GM19468 (cell line): ENCODE measurements around the gene IL10RA.
"Not testable (repeated sequence)": the region's sequence is repeated elsewhere in the genome, so short reads cannot be mapped to it uniquely, and the experiment has no call there.

Source experiments
- ATAC-seq: cut with Tn5 transposase; IDR thresholded peaks from one replicate; pipeline ENCODE4 v1.9.1; 2021; ENCODE audit warnings: mild to moderate bottlenecking, moderate library complexity, moderate number of reproducible peaks; ENCODE audit not compliant: unreplicated experiment; ENCODE audit errors: extremely low read depth

IL10RA gene

DNA sequence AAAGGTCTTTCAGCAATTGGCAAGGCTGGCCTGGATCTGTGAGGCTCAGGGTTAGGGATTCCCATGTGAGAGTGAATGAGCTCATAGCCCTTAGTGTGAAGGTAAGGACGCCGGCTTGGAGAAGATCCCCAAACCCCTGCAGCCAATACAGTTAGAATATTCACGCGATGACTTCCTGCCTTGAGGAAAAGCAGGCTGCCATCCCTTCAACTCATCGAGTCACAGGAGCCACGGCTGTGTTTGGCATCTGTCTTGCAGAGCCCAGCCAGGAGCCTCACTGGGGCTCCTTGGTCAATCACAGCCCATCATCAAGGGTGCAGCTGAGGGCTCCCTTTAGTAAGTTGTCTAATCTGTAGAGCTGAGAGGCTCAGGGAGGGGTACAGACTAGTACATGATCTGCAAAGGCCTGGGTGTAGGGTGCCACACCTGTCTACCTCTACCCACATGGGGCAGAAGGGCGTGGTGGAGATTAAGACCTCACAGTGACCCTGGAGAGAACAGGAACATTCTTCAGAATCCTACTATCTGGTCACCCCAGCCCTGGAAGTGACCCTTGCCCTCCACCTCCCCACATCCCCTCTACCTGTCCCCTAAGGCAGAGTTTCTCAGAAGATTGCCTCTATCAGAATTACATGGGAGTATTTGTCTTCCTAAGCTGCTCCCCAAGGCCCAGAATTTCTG is 18.5 kb downstream of the IL10RA start:
- ATAC-seq, result no peak

DNA sequence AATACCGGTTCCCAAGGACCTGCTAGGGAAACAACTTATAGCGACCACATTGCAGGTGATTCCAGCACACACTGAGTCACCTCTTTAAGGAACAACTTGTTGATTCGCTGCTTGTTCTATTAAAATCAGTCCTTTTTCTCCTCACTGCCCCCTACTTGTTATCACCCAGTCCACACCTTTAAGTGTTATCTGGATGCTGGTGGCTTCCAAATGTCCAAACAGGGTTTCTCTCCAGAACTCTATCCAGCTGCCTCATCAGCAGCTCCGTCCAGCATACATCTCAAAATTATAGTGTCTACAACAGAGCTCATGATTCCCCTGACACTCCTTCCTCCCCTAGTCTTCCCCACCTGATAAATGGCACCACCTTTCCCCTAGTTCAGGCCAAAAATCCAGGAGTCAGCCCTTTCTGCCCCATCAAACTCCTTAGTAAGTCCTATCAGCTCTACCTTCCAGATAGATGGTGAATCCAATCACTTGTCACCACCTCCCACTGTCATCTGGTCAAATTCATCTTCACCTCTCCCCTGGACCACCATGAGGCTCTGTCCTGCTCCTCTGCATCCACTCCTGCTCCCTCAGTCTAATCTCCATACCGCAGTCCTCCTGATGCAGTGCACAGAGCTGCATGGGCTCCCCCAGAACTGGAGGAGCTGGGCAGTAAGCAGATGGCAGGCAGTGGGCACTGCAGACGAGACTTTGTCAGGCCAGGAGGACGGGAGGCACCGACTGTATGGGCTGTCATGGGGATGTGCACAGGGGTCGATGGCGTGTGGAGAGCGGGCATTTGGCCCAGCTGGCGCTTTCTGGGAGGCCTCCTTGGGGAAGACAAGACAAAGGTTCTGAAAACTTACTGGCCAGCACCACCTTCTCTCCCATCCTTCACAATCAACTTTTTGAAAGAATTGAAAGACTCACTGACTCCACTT is 19.3 kb downstream of the IL10RA start:
- no peak for ATAC-seq

- no peak for ATAC-seq
These were observed 19.9 kb downstream of the IL10RA start for GRCh38 chr11:118006153-118006534.

DNA sequence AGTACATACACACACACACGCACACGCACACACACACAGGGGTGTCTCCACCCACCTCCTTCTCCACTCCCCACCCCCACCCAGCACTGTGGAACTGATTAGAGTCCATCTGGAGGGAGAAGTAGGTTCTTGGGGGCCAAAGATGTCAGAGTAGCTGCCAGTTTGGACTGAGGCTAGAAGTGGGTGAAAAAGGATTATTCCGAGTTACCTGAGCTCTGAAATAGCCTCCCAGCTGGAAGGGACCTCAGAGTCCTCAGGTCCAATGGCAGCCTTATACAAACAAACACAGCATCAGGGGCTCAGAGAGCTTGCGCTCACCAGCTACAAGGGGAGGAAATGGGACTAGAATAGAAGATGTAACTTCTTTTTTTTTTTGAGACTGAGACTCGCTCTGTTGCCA is 20.8 kb downstream of the IL10RA start:
- no peak for ATAC-seq

DNA sequence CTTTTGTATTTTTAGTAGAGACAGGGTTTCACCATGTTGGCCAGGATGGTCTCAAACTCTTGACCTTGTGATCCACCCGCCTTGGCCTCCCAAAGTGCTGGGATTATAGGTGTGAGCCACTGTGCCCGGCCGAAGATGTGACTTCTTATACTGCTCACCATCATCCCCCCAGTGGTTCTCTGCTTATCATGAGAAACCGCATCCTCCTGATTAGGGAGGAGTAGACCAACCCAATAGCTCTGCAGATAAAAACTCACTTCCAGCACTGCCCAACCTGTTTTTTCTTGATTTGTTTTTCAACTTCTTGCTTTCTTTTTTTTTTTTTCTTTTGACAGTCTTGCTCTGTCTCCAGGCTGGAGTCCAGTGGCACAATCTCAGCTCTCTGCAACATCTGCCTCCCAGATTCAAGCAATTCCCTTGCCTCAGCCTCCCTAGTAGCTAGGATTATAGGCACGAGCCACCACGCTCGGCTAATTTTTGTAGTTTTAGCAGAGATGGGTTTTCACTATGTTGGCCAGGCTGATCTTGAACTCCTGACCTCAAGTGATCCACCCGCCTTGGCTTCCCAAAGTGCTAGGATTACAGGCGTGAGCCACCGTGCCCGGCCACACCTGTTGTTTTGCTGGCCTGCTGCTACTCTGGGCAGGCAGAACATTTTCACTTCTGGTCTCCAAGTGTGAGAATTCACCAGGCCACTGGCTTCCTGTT is 21.5 kb downstream of the IL10RA start:
- not testable (repeated sequence) for ATAC-seq

- no peak for ATAC-seq
These were observed 22.2 kb downstream of the IL10RA start for GRCh38 chr11:118008271-118008911.

- no peak for ATAC-seq
These were observed 23.9 kb downstream of the IL10RA start for GRCh38 chr11:118009864-118010737.

DNA sequence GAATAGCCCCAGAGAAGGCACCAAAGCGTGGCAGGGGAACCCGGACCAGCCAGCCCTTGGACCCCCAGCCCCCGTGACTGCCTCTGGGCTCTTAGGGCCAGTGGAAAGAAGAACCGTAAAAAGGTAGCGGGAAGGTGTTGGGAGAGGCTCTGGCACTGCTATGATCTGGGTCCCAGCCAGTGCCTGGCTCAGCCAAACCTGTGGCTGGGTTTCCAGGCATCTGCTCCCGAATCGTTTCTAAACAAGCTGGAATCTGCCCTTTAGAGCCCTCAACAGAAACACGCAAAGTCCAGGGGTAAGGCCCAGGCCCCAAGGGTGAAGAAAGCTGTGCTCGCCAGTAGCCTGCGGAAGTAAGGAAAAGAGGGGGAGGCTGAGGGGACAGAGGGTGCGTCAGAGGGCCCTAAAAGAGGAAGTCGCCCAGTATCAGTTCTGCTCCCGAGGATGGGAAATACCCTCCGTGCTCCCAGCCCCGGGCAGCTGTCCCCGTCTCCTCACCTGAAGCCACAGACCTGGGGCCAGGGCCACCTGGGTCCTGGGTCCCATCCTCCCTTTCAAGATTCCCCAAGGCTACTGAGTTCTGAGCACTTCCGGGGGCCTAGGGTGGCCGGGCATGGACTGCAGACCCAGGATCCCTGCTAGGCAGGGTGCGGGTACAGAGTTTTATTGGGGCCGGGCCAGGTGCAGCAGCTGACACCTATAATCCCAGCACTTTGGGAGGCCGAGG is 24.7 kb downstream of the IL10RA start:
- no peak for ATAC-seq

- ATAC-seq, result no peak
These were observed 26.0 kb downstream of the IL10RA start for GRCh38 chr11:118012083-118012669.

- ATAC-seq, result no peak
These were observed 27.8 kb downstream of the IL10RA start for GRCh38 chr11:118014022-118014421.

DNA sequence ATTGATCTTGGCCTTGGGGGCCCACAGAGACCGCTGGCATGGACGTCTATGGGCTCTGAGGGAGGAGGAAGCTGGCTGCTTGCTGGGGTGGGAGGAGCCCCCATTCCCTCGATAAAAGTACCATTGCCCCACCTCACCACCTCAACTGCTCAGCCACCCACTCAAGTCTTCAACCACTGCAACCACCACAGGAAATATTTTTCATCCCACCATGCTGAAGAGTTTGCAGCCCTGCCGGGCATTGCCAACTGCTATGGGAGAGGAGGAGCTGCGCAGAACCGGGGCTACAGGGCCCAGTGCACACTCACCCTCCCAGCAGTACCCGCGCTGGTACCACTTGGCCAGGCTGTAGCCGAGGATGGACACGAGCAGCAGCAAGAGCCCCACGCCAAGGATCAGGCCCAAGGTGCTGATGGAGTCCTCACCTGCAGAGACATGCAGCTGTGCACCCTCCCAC is 29.2 kb downstream of the IL10RA start:
- no peak for ATAC-seq

GRCh38 chr11:118016104-118016503 is 29.9 kb downstream of the IL10RA start:
- no peak for ATAC-seq

GRCh38 chr11:118017111-118017510 is 30.9 kb downstream of the IL10RA start:
- ATAC-seq, result no peak

GRCh38 chr11:118017631-118018315 is 31.6 kb downstream of the IL10RA start:
- no peak for ATAC-seq

- ATAC-seq, result no peak
These were observed 32.2 kb downstream of the IL10RA start for GRCh38 chr11:118018401-118018800.

- no peak for ATAC-seq
These were observed 35.0 kb downstream of the IL10RA start for GRCh38 chr11:118021146-118021545.

DNA sequence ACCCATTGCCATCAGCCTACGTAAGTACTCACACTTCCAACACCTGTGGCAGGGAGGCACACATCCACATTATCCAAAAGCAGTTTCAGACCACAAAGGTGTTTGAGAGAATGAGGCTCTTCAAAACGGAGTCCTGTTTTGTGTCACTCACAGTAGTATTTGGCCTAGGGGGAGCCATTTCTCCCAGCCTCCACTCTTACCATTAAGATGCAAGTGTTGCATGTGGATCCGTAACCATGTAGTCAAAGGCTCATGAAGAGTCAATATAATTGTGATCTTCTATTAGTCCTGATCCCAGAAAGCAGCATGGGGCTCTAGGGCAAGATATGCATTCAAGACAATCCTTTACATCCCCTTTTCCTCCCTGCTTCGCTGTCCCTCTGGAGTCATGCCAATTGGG is 41.5 kb downstream of the IL10RA start:
- no peak for ATAC-seq

DNA sequence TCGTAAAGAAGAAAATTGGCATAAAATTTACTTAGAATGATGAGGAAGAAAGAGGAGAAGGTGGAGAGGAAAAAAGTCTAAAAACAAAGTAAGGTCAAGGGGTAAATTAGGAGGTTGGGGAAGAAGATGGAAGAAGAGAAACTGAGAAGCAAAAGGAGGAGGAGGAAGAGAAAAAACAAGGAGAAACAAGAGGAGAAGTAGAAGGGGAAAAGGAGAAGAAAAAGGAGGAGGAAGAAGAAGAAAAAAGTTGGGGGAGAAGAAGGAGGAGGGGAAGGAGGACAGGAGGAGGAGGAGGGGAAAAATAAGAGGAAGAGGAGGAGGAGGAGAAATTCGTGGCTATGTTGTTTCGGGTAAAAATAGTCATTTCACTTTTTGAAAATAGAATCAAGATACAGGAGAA is 42.4 kb downstream of the IL10RA start:
- ATAC-seq, result no peak
